Mucosa of gallbladder (tissue), 1 donor: ENCODE measurements around the gene PTPN5. TPM values are rescaled to one million over a fixed set of nuclear protein-coding genes. Genes with fewer than 3 reads are reported as not detected.

Source experiments
- DNase-seq: peaks from one replicate; pipeline ENCODE4 v3.0.0-alpha.2; 2020; ENCODE audit warnings: low spot score
- total RNA-seq: library from RNA; stranded (reverse); gene quantifications from one replicate; pipeline ENCODE4 v1.2.1, GENCODE V29; 2021
- donor health status: DM: no; HTN: no; CAD: no.

Gene PTPN5
- total RNA-seq, 1 donor from 2014 or later = 0.43 TPM

GRCh38 chr11:18739685-18740084 is 51.9 kb downstream of the PTPN5 start:
- no peak for DNase-seq

- no peak for DNase-seq
Measured at GRCh38 chr11:18737642-18738041, 54.0 kb downstream of the PTPN5 start.

GRCh38 chr11:18736590-18737148 is 54.9 kb downstream of the PTPN5 start:
- no peak for DNase-seq

- no peak for DNase-seq
Measured at GRCh38 chr11:18733202-18733601, 58.4 kb downstream of the PTPN5 start.

GRCh38 chr11:18731949-18732821 is 59.4 kb downstream of the PTPN5 start:
- peak; percentile 61 for DNase-seq

GRCh38 chr11:18731441-18731840 is 60.2 kb downstream of the PTPN5 start:
- DNase-seq = no peak

- no peak for DNase-seq
Measured at GRCh38 chr11:18730020-18730419, 61.6 kb downstream of the PTPN5 start.

- no peak for DNase-seq
Measured at GRCh38 chr11:18729426-18729825, 62.2 kb downstream of the PTPN5 start.

GRCh38 chr11:18728658-18729057 is 62.9 kb downstream of the PTPN5 start:
- DNase-seq = no peak

GRCh38 chr11:18727479-18728236 is 63.9 kb downstream of the PTPN5 start:
- DNase-seq = no peak

GRCh38 chr11:18726040-18726439 is 65.6 kb downstream of the PTPN5 start, which contains the start of gene IGSF22:
IGSF22 (minus strand) TSS chr11:18726188; CDS start chr11:18724236, 1,952 bp downstream.
- no peak for DNase-seq

- no peak for DNase-seq
Measured at GRCh38 chr11:18723991-18724390, 67.6 kb downstream of the PTPN5 start.

GRCh38 chr11:18722293-18722637 is 69.3 kb downstream of the PTPN5 start:
- DNase-seq = no peak

- DNase-seq = peak; percentile 45
Measured at GRCh38 chr11:18721561-18722292, 69.9 kb downstream of the PTPN5 start.

GRCh38 chr11:18720808-18721560 is 70.6 kb downstream of the PTPN5 start:
- DNase-seq = peak; percentile 79

GRCh38 chr11:18720091-18720807 is 71.3 kb downstream of the PTPN5 start:
- no peak for DNase-seq

- DNase-seq = no peak
Measured at GRCh38 chr11:18715476-18715875, 76.1 kb downstream of the PTPN5 start.

- DNase-seq = no peak
Measured at GRCh38 chr11:18714443-18714780, 77.2 kb downstream of the PTPN5 start.

GRCh38 chr11:18713646-18714442 is 77.8 kb downstream of the PTPN5 start:
- DNase-seq = no peak

GRCh38 chr11:18710545-18710944 is 81.1 kb downstream of the PTPN5 start:
- no peak for DNase-seq
